HG02840 (cell line): ENCODE measurements around the gene NUAK2.

Source experiments
- ATAC-seq: cut with Tn5 transposase; IDR thresholded peaks from one replicate; pipeline ENCODE4 v1.9.1; 2021; ENCODE audit warnings: mild to moderate bottlenecking, moderate library complexity, moderate number of reproducible peaks; ENCODE audit not compliant: unreplicated experiment, low FRiP score

NUAK2 gene

DNA sequence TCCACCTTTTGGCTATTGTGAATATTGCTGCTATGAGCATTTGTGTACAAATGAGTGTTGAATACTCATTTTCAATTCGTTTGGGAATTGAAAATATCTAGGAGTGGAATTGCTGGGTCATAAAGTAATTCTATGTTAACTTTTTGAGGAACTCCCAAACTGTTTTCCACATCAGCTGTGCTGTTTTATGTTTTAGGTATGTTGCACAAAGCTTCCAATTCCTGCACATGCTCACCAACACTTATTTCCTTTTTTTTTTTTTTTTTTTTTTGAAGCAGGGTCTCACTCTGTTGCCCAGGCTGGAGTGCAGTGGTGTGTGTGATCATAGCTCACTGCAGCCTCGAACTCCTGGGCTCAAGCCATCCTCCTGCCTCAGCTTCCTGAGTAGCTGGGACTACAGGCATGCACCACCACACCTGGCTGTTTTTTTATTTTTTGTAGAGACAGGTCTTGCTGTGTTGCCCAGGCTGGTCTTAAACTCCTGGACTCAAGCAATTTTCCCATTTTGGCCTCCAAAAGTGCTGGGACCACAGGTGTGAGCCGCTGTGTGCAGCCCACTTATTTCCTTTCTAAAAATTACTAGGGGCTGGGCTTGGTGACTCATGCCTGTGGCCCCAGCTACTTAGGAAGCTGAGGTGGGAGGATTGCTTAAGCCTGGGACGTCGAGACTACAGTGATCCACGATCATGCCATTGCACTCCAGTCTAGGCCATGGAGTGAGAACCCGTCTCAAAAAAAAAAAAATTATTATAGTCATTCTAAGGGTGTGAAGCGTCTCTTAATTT, 60.4 kb downstream of the NUAK2 start:
- ATAC-seq = no peak

DNA sequence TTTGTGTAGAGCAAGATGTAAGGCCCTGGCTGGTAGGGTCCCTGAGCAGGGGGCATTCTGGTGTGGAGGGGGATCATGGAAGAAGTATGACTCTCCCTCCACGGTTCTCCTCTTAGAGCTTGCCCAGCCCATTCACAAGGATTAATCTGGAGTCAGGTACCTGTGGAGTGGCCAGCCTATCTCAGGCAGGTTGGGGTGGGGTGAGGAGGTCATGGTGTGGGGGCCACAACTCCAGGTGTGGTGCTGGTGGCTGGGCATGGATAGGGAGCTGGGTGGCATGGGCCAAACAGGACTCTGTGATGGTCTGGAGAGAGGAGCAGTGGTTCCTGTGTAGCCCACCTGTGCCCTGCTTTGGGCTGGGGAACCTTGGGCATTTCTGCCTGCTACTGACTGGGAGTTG, 61.5 kb downstream of the NUAK2 start:
- ATAC-seq = no peak

DNA sequence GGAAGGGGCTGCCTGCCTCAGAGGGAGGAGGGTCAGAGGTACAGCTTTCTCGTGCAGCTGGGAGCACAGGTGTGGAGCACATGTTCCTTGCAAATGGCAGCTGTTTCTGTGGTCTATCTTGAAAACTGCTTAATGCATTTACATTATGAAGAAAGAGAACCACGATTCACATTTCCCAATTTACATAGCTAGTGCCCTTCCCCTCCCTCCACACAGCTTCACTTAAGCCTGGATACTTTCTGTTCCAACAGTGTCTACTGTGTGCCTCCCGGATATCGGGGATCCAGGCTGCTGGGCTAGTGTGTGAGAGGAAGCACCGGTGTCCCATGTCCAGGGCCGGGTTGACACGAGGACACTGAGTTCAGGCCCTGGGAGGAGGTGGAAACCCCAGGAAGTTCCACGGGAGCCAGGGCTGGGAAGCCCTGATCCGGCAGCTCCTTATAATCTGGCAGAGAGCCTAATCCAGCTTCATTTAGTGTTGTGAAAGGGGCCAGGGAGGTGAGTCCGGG, 62.2 kb downstream of the NUAK2 start:
- ATAC-seq = no peak

DNA sequence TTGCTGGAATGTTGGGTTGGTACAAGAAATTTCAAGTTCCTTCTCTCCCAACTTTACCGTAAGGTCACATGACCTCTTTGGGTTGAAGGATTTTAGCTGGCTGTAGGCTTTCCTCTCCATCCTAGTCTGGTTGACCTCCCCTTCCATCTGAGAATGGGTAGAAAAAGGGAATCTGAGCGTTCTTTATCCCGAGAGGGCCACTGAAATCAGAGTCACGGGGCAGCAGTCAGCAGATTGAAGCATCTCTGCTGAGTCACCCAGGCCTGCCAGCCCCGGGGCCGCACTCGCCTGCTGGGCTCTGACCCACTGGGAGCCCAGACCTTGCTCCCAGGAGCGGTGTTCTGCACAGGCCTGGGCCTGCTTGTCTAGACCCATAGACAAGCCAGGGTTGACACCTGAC, 62.8 kb downstream of the NUAK2 start:
- ATAC-seq = no peak

DNA sequence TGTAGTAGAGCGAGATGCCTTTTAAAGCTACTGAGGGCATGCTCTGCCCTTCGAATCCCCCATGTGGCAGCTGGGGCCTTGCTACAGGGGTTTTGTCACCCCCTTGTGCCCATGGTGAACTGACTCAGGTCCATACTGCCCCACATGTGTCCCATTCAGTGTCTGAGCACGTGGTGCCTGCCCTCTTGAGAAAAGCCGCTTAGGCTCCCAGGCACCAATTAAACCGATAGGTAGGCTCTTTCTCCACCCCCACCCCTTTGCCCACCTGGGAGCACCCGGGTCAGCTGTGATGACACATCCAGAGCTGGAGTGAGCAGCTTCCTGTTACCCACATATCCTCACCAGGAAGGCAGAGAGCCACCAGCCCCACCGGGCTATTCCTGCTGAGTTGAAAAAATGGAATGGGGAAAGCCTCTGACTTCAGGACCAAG, 63.3 kb downstream of the NUAK2 start:
- ATAC-seq = no peak

DNA sequence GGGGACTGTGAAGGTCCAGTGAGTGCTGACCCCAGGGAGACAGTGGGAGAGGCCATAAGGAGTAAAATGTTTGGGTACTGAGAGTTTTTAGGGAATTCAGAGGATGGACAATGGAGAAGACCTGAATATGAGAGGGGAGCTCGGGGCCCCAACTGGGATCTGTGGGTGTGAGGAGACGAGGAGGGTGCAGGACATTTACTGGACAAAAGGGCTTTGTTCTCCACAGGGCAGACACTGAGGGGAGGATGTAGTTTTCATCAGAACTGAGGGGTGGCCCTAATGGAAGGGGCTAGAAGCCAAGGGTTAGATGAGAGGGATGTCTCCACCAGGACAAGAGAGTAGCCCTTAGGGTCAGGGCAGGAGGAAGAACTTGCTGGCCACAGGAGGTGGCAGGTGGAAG, 63.8 kb downstream of the NUAK2 start:
- ATAC-seq = no peak

DNA sequence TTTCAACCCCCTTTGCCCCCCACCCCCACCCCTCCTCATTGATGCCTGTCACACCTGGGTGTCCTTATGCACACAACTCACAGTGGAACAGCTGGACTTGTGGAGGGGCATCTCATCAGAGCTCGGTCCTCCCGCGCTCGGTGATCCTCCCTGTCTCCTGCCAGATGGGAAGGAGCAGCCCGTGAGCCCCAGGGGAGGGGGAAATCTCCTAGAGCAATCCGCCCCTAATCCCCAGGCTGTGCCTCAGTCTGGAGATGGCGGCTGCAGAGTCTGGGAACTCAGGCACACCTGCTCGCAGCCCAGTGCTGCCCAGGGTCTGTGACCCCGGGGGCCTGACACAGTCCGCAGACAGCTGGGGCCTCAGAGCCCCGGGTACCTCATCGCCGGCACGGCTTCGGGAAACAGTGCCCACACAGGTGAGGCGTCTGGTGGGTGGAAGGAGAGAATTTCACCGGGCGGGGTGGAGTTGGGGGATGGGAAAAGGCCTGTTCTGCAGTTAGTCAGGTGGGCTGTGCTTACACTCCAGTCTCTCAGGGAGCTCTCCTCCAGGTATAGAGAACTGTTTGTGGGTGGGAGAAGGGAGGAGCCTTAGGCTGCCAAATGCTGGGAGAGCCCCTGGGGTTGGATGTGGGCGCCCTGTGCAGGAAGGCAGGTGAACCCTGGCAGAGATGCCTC, 64.5 kb downstream of the NUAK2 start:
- no peak for ATAC-seq

DNA sequence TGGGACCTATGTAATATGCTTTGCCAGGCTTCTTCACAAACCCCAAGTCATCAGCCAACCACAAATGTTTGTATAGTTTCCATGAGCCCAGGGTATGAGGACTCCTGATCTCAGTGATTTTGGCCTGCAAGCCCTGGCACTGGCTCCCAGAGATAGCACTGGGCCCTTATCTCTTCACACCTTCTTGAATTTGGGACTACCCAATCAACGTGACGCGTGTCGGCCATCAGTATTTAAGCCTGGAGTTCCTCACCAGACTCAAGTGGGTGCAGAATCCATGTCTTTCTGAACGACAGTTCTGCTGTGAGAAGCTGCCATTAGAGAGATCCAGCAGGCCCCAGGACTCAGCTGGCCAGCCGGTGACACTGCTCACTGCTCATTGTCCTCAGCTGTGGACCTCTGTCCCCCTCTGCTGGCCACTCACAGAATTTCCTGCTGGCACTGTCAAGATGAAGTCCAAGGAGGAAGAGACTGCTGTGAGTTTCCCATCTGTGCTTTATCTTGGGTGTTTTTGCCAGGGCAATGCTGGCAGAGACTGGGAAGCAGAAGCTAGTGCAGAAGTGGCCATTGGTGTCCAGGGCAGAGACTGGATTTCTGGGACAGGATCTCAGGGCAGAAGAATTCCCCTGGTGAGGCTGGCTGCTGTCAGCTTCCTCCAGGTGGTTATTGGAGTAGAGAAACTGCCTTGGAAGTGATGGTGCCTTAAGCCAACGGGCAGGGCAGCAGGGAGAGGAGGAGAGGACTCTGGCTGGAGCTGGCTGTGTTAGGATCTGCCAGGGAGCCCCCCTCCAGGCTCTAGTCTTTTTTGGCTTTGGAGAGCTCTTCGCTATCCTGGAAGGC, 65.4 kb downstream of the NUAK2 start:
- ATAC-seq = no peak
